IMR-90 (cell line): ENCODE data around the gene ZCCHC14. TPM values are rescaled to one million over a fixed set of nuclear protein-coding genes. Genes with fewer than 3 reads are reported as not detected.

Source experiments
- ATAC-seq: fragments of 200-7000 bp; cut with Tn5 transposase; 2 replicates; pipeline ENCODE4 v1.9.1; 2020; ENCODE audit warnings: low read depth, mild to moderate bottlenecking, moderate library complexity
- BruUV-seq: library from RNA; stranded (reverse); fragments of 400-500 nt; replicated peaks from 2 replicates; lab custom pipeline; 2021; lab: Mats Ljungman, UMichigan
- CTCF ChIA-PET: fragments of 300-600 bp; formaldehyde crosslinking; extraction: SDS; loops from one replicate; lab custom pipeline; 2021; ENCODE audit warnings: antibody characterized with exemption; lab: Yijun Ruan, JAX
- POLR2A ChIA-PET: fragments of 300-600 bp; sonication (Branson Sonifier 250); formaldehyde crosslinking; loops from one replicate; lab custom pipeline; 2022; ENCODE audit warnings: antibody characterized with exemption; ENCODE audit not compliant: unreplicated experiment; lab: Charles Lee
- DNase-seq: peaks from one replicate; pipeline ENCODE4 v3.0.0; 2013
- H2AFZ ChIP-seq: replicated peaks from 2 replicates; pipeline ENCODE3; 2013; ENCODE audit warnings: low read length, mild to moderate bottlenecking; ENCODE audit not compliant: poor library complexity
- H2AK5ac ChIP-seq: 2 replicates; pipeline ENCODE4 v1.6.1; 2013; ENCODE audit warnings: low read depth, low read length, inconsistent platforms
- H2AK9ac ChIP-seq: replicated peaks from 2 replicates; pipeline ENCODE3; 2013; ENCODE audit warnings: mild to moderate bottlenecking, low read depth, low read length, moderate library complexity; ENCODE audit not compliant: poor library complexity
- H2BK120ac ChIP-seq: 2 replicates; pipeline ENCODE4 v1.6.1; 2013; ENCODE audit warnings: low read depth, low read length, inconsistent platforms
- H2BK15ac ChIP-seq: 3 replicates; pipeline ENCODE4 v1.6.1; 2013; ENCODE audit warnings: low read depth, low read length, inconsistent platforms
- H2BK20ac ChIP-seq: 2 replicates; pipeline ENCODE4 v1.6.1; 2013; ENCODE audit warnings: low read depth, mild to moderate bottlenecking, inconsistent platforms, low read length, moderate library complexity
- H2BK5ac ChIP-seq: 2 replicates; pipeline ENCODE4 v1.6.1; 2013; ENCODE audit warnings: mild to moderate bottlenecking, low read depth, low read length, inconsistent platforms; ENCODE audit not compliant: poor library complexity, severe bottlenecking
- H3K14ac ChIP-seq: replicated peaks from 2 replicates; pipeline ENCODE4 v1.6.1; 2013; ENCODE audit warnings: low read depth, low read length, inconsistent platforms
- H3K18ac ChIP-seq: 2 replicates; pipeline ENCODE4 v1.6.1; 2013; ENCODE audit warnings: low read depth, low read length, control low read depth
- H3K23ac ChIP-seq: 2 replicates; pipeline ENCODE4 v1.6.1; 2013; ENCODE audit warnings: low read depth, low read length, inconsistent platforms
- H3K27ac ChIP-seq: 2 replicates; pipeline ENCODE4 v1.5.1; 2013; ENCODE audit warnings: mild to moderate bottlenecking, control low read depth, low read length; ENCODE audit not compliant: insufficient read depth
- H3K27me3 ChIP-seq: 2 replicates; pipeline ENCODE4 v1.6.1; 2013; ENCODE audit warnings: low read length; ENCODE audit not compliant: control insufficient read depth, insufficient read depth
- H3K36me3 ChIP-seq: 2 replicates; pipeline ENCODE4 v1.6.1; 2013; ENCODE audit warnings: low read length, mixed read lengths; ENCODE audit not compliant: control insufficient read depth, insufficient read depth
- H3K4ac ChIP-seq: 2 replicates; pipeline ENCODE4 v1.6.1; 2013; ENCODE audit warnings: low read depth, low read length, inconsistent platforms
- H3K4me1 ChIP-seq: 2 replicates; pipeline ENCODE4 v1.6.1; 2013; ENCODE audit warnings: low read length, mixed read lengths; ENCODE audit not compliant: control insufficient read depth, insufficient read depth
- H3K4me2 ChIP-seq: 2 replicates; pipeline ENCODE4 v1.6.1; 2013; ENCODE audit warnings: low read depth, mild to moderate bottlenecking, control low read depth, low read length, moderate library complexity
- H3K4me3 ChIP-seq: 2 replicates; pipeline ENCODE4 v1.5.1; 2013; ENCODE audit warnings: low read depth, mild to moderate bottlenecking, control low read depth, low read length, moderate library complexity; ENCODE audit not compliant: insufficient read depth
- H3K56ac ChIP-seq: 2 replicates; pipeline ENCODE4 v1.6.1; 2013; ENCODE audit warnings: low read length, inconsistent platforms; ENCODE audit not compliant: insufficient read depth; ENCODE audit errors: extremely low read depth
- H3K79me1 ChIP-seq, 2 experiments: 2 replicates each; pipeline ENCODE4 v1.6.1; 2013; ENCODE audit warnings: low read length in 2 of 2, inconsistent platforms in 1 of 2, low read depth in 1 of 2
- H3K9ac ChIP-seq: 2 replicates; pipeline ENCODE4 v1.6.1; 2013; ENCODE audit warnings: low read depth, low read length, control low read depth
- H3K9me1 ChIP-seq: 2 replicates; pipeline ENCODE4 v1.6.1; 2013; ENCODE audit warnings: low read length, inconsistent platforms; ENCODE audit not compliant: insufficient read depth
- H3K9me3 ChIP-seq: 2 replicates; pipeline ENCODE4 v1.6.1; 2013; ENCODE audit warnings: low read length; ENCODE audit not compliant: control insufficient read depth, insufficient read depth
- H4K20me1 ChIP-seq: 2 replicates; pipeline ENCODE4 v1.6.1; 2013; ENCODE audit warnings: low read length, inconsistent platforms; ENCODE audit not compliant: insufficient read depth
- H4K5ac ChIP-seq: 2 replicates; pipeline ENCODE4 v1.6.1; 2013; ENCODE audit warnings: mild to moderate bottlenecking, low read depth, low read length, control low read depth
- H4K8ac ChIP-seq, 2 experiments: 2 replicates each; pipeline ENCODE4 v1.6.1; 2013; ENCODE audit warnings: low read depth in 2 of 2, low read length in 2 of 2, control low read depth in 1 of 2, inconsistent platforms in 1 of 2
- H4K91ac ChIP-seq: 2 replicates; pipeline ENCODE4 v1.6.1; 2013; ENCODE audit warnings: low read depth, low read length, inconsistent platforms; ENCODE audit not compliant: insufficient read depth
- BHLHE40 ChIP-seq: fragments of 150-350 bp; IDR thresholded peaks from 2 replicates; pipeline ENCODE4 v1.6.1; 2016; ENCODE audit warnings: mild to moderate bottlenecking, low read depth, low read length
- CEBPB ChIP-seq: IDR thresholded peaks from 2 replicates; pipeline ENCODE4 v1.6.1; 2012; ENCODE audit warnings: low read depth, low read length, improper control_type of control experiment
- CHD1 ChIP-seq: IDR thresholded peaks from 2 replicates; pipeline ENCODE4 v1.6.1; 2012; ENCODE audit warnings: low read depth, low read length, improper control_type of control experiment
- FOS ChIP-seq: fragments of 150-350 bp; IDR thresholded peaks from 2 replicates; pipeline ENCODE4 v1.6.1; 2016; ENCODE audit warnings: low read depth, low read length
- MAFK ChIP-seq: IDR thresholded peaks from 2 replicates; pipeline ENCODE4 v1.6.1; 2012; ENCODE audit warnings: low read depth, low read length, improper control_type of control experiment
- MAZ ChIP-seq: IDR thresholded peaks from 2 replicates; pipeline ENCODE4 v1.6.1; 2012; ENCODE audit warnings: low read depth, mild to moderate bottlenecking, low read length, improper control_type of control experiment, moderate library complexity, borderline replicate concordance
- MXI1 ChIP-seq: IDR thresholded peaks from 2 replicates; pipeline ENCODE4 v1.6.1; 2012; ENCODE audit warnings: low read depth, mild to moderate bottlenecking, low read length, moderate library complexity, borderline replicate concordance
- NFE2L2 ChIP-seq: fragments of 150-350 bp; IDR thresholded peaks from 2 replicates; pipeline ENCODE4 v1.6.1; 2016; ENCODE audit warnings: low read depth, mild to moderate bottlenecking, low read length
- POLR2A ChIP-seq: IDR thresholded peaks from 2 replicates; pipeline ENCODE4 v1.6.1; 2012; ENCODE audit warnings: mild to moderate bottlenecking, low read depth, low read length
- RFX5 ChIP-seq: IDR thresholded peaks from 2 replicates; pipeline ENCODE4 v1.8.0; 2012; ENCODE audit warnings: low read depth, mild to moderate bottlenecking, low read length, moderate library complexity
- SMC3 ChIP-seq: fragments of 150-350 bp; IDR thresholded peaks from 2 replicates; pipeline ENCODE4 v1.6.1; 2016; ENCODE audit warnings: low read depth, mild to moderate bottlenecking, antibody characterized with exemption, low read length, moderate library complexity
- WGBS, 2 experiments: methylation state at CpG; one replicate each; pipeline versions ENCODE4 v1.1.5 to v1.1.7; 2013; ENCODE audit warnings: missing lambda C conversion rate in 2 of 2; ENCODE audit not compliant: insufficient read length in 1 of 2; ENCODE audit errors: extremely low coverage in 2 of 2; 5-methylcytosine and 5-hydroxymethylcytosine counted together
- dilution Hi-C: fragments of 300-500 bp; cut with HindIII; formaldehyde crosslinking; loops from one replicate; pipeline ENCODE4 v1.14.3; 2018; ENCODE audit warnings: low sequenced_read_pairs; ENCODE audit not compliant: unreplicated experiment
- in situ Hi-C: fragments of 300-500 bp; cut with MboI; formaldehyde crosslinking; loops from 3 replicates; pipeline ENCODE4 v1.14.3; 2019; ENCODE audit warnings: low sequenced_read_pairs, inconsistent platforms, mixed read lengths
- intact Hi-C: fragments of 100-400 bp; cut with micrococcal nuclease; formaldehyde crosslinking; loops from 2 replicates; pipeline ENCODE4 v1.10.0; 2022
- polyA plus RNA-seq, 3 experiments: library from polyadenylated mRNA; depleted of rRNA; stranded (reverse); fragments of >200 nt; gene quantifications; 2 replicates each; pipeline ENCODE4 v1.2.3, GENCODE V29; 2012; ENCODE audit warnings: low replicate concordance in 1 of 3
- total RNA-seq: library from RNA; depleted of rRNA; stranded (reverse); fragments of >200 nt; gene quantifications from 2 replicates; pipeline ENCODE4 v1.2.3, GENCODE V29; 2012
- TF ChIP-seq, protein P1 (sequence below): fragments of 150-350 bp; IDR thresholded peaks from 2 replicates; pipeline ENCODE4 v1.6.1; 2016; ENCODE audit warnings: low read depth, mild to moderate bottlenecking, low read length, moderate library complexity, borderline replicate concordance
- TF ChIP-seq, protein P2 (sequence below): conservative IDR thresholded peaks from 2 replicates; pipeline ENCODE4 v1.5.1; 2012; ENCODE audit warnings: mild to moderate bottlenecking, low read depth, low read length, improper control_type of control experiment
- TF ChIP-seq, protein P3 (sequence below): fragments of 150-350 bp; IDR thresholded peaks from 2 replicates; pipeline ENCODE4 v1.6.1; 2017; ENCODE audit warnings: mild to moderate bottlenecking, antibody characterized with exemption, low read length, low read depth

ZCCHC14 gene
- total and polyA plus RNA-seq, 2 of the 4 experiments (the other 2 are of a cell fraction) = 2.5 to 5.3 TPM

DNA sequence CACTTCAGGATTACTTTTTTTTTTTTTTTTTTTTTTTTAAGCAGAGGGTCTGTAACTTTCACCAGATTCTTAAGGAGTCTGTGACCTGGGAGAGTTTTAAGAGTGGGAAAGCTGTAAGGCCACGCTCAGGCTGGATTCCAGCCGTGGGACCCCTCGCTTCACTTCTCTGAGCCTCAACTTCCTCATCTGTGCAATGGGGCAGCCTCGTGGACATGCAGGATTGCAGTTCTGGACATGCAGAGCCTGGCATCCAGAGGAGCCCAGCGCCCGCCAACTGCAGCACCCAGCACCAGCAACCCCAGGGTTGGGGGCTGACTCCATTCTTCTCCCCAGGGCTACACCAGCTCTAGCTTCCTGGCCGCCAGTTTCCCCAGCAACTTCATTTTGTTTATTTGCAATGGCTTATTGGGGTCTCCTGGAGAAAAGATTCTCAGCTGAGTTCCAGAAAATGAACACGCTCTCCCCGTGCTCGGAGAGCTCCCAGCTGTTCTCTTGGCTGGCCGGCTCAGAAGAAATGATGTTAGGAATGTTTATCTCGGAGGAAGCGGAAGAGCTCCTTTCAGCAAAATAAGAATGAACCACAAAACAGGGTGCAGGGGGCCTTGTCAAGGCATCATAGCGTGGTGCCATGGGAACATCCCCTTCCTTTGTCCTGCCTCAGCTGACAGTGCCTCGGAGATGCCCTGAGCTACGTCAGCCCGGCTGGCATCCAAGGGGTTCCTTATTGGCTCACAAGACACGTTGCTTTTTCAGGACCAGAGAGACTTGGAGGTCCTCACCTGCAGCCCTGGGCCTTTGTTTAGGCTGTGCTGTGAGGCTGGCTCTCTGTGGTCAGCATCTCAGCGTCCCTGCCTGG is 22.9 kb upstream of the ZCCHC14 start:
- no peak overlapping the region for H2AK9ac ChIP-seq
- no peaks in the 10 kb centered on the region for H3K9me1 ChIP-seq
- no peak overlapping the region for H2BK120ac ChIP-seq
- no peak overlapping the region for H2AFZ ChIP-seq
- 0% methylated on average over 1 of the region's 19 CpGs; no CpG with 5 or more reads in 1 of the 2 experiments for WGBS, 2 experiments
- intact Hi-C loops = no loop called here
- ChIA-PET POLR2A (no interaction called here), CTCF (interaction anchor here (1.4 kb wide), 1 partner anchor 120 kb away, joined by 3 read pairs; no protein-coding TSS in a partner anchor)
- H3K79me1 ChIP-seq = no peaks in the 10 kb centered on the region
- H3K4ac ChIP-seq = no peak overlapping the region
- peak; percentile 55 for ATAC-seq
- peak overlapping the region; percentile 28; the same call in 1 of the 2 replicates for H3K27ac ChIP-seq
- H4K5ac ChIP-seq = no peak overlapping the region; the same call in 1 of the 2 replicates
- H3K9me3 ChIP-seq = no peaks in the 10 kb centered on the region
- no peaks in the 10 kb centered on the region for H3K36me3 ChIP-seq
- H4K8ac ChIP-seq = no peak overlapping the region
- H3K27me3 ChIP-seq = peaks cover 11% of the 10 kb centered on the region
- no peak overlapping the region; the same call in 1 of the 2 replicates for H3K4me2 ChIP-seq
- BruUV-seq = no TSS peak
- H3K14ac ChIP-seq = no peak overlapping the region
- dilution Hi-C loops = no loop called here
- H2AK5ac ChIP-seq = no peak overlapping the region
- no peak overlapping the region for H3K4me3 ChIP-seq
- H3K56ac ChIP-seq = no peak overlapping the region
- no peaks in the 10 kb centered on the region; the same call in 1 of the 2 replicates for H4K20me1 ChIP-seq
- no peak overlapping the region for H2BK15ac ChIP-seq
- in situ Hi-C loops = no loop called here
- no peak overlapping the region for H4K91ac ChIP-seq
- no peak overlapping the region for H2BK5ac ChIP-seq
- H2BK20ac ChIP-seq = no peak overlapping the region
- no peak overlapping the region for H3K9ac ChIP-seq
- no peak overlapping the region for H3K23ac ChIP-seq
- H3K18ac ChIP-seq = no peak overlapping the region; the same call in 1 of the 2 replicates
- DNase-seq = no peak
- H3K4me1 ChIP-seq = peaks cover 5% of the 10 kb centered on the region; the same call in 1 of the 2 replicates
- TF ChIP-seq CEBPB = no peak
- no peak for TF ChIP-seq SMC3
- TF ChIP-seq, protein P1, sequence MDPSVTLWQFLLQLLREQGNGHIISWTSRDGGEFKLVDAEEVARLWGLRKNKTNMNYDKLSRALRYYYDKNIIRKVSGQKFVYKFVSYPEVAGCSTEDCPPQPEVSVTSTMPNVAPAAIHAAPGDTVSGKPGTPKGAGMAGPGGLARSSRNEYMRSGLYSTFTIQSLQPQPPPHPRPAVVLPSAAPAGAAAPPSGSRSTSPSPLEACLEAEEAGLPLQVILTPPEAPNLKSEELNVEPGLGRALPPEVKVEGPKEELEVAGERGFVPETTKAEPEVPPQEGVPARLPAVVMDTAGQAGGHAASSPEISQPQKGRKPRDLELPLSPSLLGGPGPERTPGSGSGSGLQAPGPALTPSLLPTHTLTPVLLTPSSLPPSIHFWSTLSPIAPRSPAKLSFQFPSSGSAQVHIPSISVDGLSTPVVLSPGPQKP = no peak
- TF ChIP-seq CHD1 = no peak
- TF ChIP-seq, protein P2, sequence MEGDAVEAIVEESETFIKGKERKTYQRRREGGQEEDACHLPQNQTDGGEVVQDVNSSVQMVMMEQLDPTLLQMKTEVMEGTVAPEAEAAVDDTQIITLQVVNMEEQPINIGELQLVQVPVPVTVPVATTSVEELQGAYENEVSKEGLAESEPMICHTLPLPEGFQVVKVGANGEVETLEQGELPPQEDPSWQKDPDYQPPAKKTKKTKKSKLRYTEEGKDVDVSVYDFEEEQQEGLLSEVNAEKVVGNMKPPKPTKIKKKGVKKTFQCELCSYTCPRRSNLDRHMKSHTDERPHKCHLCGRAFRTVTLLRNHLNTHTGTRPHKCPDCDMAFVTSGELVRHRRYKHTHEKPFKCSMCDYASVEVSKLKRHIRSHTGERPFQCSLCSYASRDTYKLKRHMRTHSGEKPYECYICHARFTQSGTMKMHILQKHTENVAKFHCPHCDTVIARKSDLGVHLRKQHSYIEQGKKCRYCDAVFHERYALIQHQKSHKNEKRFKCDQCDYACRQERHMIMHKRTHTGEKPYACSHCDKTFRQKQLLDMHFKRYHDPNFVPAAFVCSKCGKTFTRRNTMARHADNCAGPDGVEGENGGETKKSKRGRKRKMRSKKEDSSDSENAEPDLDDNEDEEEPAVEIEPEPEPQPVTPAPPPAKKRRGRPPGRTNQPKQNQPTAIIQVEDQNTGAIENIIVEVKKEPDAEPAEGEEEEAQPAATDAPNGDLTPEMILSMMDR = no peak
- no peak for TF ChIP-seq FOS
- no peak for TF ChIP-seq BHLHE40
- no peak for TF ChIP-seq NFE2L2
- TF ChIP-seq MAZ = no peak
- TF ChIP-seq, protein P3, sequence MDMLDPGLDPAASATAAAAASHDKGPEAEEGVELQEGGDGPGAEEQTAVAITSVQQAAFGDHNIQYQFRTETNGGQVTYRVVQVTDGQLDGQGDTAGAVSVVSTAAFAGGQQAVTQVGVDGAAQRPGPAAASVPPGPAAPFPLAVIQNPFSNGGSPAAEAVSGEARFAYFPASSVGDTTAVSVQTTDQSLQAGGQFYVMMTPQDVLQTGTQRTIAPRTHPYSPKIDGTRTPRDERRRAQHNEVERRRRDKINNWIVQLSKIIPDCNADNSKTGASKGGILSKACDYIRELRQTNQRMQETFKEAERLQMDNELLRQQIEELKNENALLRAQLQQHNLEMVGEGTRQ = no peak
- no peak for TF ChIP-seq POLR2A
- no peak for TF ChIP-seq MAFK
- TF ChIP-seq MXI1 = no peak
- TF ChIP-seq RFX5 = no peak
